H1 (cell line): ENCODE data around the gene GRM5.

Source experiments
- BRCA1 ChIP-seq: IDR thresholded peaks from 2 replicates; pipeline ENCODE4 v1.6.1; 2012; ENCODE audit warnings: low read depth, low read length, improper control_type of control experiment
- EP300 ChIP-seq, 2 experiments: IDR thresholded peaks; 1 replicate in 1 of 2; 2 replicates in 1 of 2; pipeline ENCODE4 v1.6.1; 2011 to 2012; ENCODE audit warnings: low read depth in 2 of 2, low read length in 2 of 2, mild to moderate bottlenecking in 2 of 2, borderline replicate concordance in 1 of 2, inconsistent platforms in 1 of 2, moderate library complexity in 1 of 2
- EZH2 ChIP-seq: fragments of 200-600 bp; sonication (generic); IDR thresholded peaks from 2 replicates; pipeline ENCODE4 v1.7.1; 2012; ENCODE audit warnings: low read depth, mild to moderate bottlenecking, moderate library complexity, low read length, inconsistent platforms; ENCODE audit not compliant: severe bottlenecking
- POLR2A ChIP-seq, 2 experiments: IDR thresholded peaks; 1 replicate in 1 of 2; 2 replicates in 1 of 2; pipeline ENCODE4 v1.6.1; 2011; ENCODE audit warnings: low read depth in 2 of 2, low read length in 2 of 2, mild to moderate bottlenecking in 2 of 2; ENCODE audit errors: control extremely low read depth in 1 of 2
- RBBP5 ChIP-seq: IDR thresholded peaks from 2 replicates; pipeline ENCODE4 v1.7.1; 2012; ENCODE audit warnings: low read depth, mild to moderate bottlenecking, inconsistent platforms, low read length, moderate library complexity, borderline replicate concordance
- TAF1 ChIP-seq: IDR thresholded peaks from 2 replicates; pipeline ENCODE4 v1.6.1; 2011; ENCODE audit warnings: mild to moderate bottlenecking, low read depth, low read length
- TF ChIP-seq, protein P1 (sequence below), 3 experiments: IDR thresholded peaks; 1 replicate in 2 of 3; 2 replicates in 1 of 3; pipeline versions ENCODE4 v1.5.1 to v1.6.1; 2011; ENCODE audit warnings: low read length in 3 of 3, mild to moderate bottlenecking in 3 of 3, inconsistent platforms in 2 of 3, low read depth in 1 of 3, moderate library complexity in 1 of 3; ENCODE audit not compliant: insufficient read depth in 1 of 3; ENCODE audit errors: control extremely low read depth in 1 of 3

DNA sequence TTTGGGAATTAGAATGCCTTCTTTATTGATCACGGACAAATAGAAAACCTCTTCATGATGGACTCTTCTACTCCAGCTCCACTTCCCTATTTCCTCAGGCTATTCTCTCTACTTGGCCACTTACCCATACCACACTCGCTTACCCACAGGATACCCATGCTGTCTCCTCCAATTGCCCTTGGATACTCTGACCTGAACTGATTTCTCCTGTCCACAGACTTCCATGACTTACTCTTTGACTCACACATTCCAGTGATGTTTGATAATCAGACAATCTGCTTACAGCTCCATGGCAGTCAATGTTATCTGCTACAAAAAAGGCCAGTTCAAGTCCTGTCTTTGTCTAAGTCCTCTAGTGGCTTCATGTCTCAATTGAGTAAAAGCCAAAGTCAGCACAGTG is 436.3 kb downstream of the GRM5 start:
- TF ChIP-seq, protein P1, sequence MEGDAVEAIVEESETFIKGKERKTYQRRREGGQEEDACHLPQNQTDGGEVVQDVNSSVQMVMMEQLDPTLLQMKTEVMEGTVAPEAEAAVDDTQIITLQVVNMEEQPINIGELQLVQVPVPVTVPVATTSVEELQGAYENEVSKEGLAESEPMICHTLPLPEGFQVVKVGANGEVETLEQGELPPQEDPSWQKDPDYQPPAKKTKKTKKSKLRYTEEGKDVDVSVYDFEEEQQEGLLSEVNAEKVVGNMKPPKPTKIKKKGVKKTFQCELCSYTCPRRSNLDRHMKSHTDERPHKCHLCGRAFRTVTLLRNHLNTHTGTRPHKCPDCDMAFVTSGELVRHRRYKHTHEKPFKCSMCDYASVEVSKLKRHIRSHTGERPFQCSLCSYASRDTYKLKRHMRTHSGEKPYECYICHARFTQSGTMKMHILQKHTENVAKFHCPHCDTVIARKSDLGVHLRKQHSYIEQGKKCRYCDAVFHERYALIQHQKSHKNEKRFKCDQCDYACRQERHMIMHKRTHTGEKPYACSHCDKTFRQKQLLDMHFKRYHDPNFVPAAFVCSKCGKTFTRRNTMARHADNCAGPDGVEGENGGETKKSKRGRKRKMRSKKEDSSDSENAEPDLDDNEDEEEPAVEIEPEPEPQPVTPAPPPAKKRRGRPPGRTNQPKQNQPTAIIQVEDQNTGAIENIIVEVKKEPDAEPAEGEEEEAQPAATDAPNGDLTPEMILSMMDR (IDR thresholded peaks at IDR 0.05; ENCODE audit: control extremely low read depth in 1 of 3, insufficient read depth in 1 of 3, low read depth in 1 of 3, low read length in 3 of 3) = no peak
- TF ChIP-seq POLR2A (IDR thresholded peaks at IDR 0.05; ENCODE audit: control extremely low read depth in 1 of 2, low read depth in 2 of 2, low read length in 2 of 2) (no peak), EP300 (IDR thresholded peaks at IDR 0.05; ENCODE audit: borderline replicate concordance in 1 of 2, low read depth in 2 of 2, low read length in 2 of 2) (no peak), EZH2 (no peak), TAF1 (no peak), BRCA1 (no peak), RBBP5 (no peak)
